AG04449 (cell line): Measurements from ENCODE around the gene CRHR2.

Experiments
- CTCF ChIA-PET: fragments of 350-600 bp; formaldehyde crosslinking; extraction: SDS; loops from one replicate; lab custom pipeline; 2021; ENCODE audit warnings: antibody characterized with exemption; lab: Yijun Ruan, JAX
- POLR2A ChIA-PET: fragments of 400-600, 350-600 bp; formaldehyde crosslinking; extraction: SDS; loops from one replicate; lab custom pipeline; 2020; ENCODE audit warnings: antibody characterized with exemption, inconsistent platforms; lab: Yijun Ruan, JAX
- DNase-seq: peaks from one replicate; pipeline ENCODE4 v3.0.0-alpha.2; 2010; ENCODE audit warnings: low read depth, low spot score
- H3K4me3 ChIP-seq: 2 replicates; pipeline ENCODE4 v1.5.1; 2011; ENCODE audit warnings: low read depth, mild to moderate bottlenecking, control low read depth, low read length
- TF ChIP-seq, protein P1 (sequence below): IDR thresholded peaks from one replicate; pipeline ENCODE4 v1.5.1; 2011; ENCODE audit warnings: mild to moderate bottlenecking, moderate library complexity, low read length, control low read depth, inconsistent platforms; ENCODE audit not compliant: insufficient read depth; ENCODE audit errors: missing control alignments

The CRHR2 gene

DNA sequence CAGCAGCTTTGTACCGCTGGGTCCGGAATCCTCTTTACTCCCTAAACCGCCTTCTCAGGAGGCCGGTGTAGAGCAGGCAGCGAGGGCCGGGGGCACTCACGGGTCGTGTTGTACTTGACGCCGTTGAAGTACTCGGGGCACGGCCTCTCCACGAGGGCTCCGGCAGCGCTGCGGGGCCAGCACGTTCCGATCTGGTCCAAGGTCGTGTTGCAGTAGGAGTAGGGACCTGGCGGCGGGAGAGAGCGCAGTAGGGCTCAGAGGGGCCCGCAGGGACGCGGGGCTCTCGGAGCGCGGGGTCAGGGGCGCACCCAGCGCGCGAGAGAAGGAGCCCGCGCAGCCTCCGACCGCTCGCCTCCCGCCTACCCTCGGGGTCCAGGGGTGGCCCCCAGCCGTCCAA, 443 bp downstream of the CRHR2 start:
- ChIA-PET POLR2A (no interaction called here), CTCF (interaction anchor here (0.7 kb wide), 1 partner anchor 58 kb away, joined by 3 read pairs; no protein-coding TSS in a partner anchor)
- DNase-seq: no peak
- TF ChIP-seq, protein P1, sequence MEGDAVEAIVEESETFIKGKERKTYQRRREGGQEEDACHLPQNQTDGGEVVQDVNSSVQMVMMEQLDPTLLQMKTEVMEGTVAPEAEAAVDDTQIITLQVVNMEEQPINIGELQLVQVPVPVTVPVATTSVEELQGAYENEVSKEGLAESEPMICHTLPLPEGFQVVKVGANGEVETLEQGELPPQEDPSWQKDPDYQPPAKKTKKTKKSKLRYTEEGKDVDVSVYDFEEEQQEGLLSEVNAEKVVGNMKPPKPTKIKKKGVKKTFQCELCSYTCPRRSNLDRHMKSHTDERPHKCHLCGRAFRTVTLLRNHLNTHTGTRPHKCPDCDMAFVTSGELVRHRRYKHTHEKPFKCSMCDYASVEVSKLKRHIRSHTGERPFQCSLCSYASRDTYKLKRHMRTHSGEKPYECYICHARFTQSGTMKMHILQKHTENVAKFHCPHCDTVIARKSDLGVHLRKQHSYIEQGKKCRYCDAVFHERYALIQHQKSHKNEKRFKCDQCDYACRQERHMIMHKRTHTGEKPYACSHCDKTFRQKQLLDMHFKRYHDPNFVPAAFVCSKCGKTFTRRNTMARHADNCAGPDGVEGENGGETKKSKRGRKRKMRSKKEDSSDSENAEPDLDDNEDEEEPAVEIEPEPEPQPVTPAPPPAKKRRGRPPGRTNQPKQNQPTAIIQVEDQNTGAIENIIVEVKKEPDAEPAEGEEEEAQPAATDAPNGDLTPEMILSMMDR: no peak
- no peak overlapping the region for H3K4me3 ChIP-seq

DNA sequence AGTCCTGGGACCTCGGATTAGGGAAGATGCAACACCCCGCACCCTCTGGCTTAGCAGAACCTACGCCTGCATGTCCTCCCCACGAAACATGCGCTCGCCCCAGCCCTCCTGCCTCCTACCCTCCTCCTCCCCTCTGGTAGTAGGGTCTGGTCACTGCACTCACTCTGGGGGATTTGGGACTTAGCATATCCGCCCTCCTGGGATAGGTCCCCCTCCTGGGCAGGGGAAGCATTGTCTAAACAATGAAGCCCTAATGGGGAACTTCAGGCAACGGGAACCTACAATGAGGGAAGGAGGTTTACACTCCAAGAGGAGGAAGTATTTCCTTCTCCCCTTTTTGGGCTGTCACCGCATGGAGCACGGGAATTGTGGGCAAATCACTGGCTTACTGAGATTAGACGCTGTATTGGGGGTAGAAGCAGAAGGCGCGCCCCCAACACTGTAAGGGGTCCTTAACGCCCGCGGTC, 892 bp downstream of the CRHR2 start:
- ChIA-PET CTCF (interaction anchor here (0.7 kb wide), 1 partner anchor 59 kb away, joined by 3 read pairs; no protein-coding TSS in a partner anchor), POLR2A (no interaction called here)
- TF ChIP-seq, protein P1: no peak
- H3K4me3 ChIP-seq: no peak overlapping the region
- no peak for DNase-seq

DNA sequence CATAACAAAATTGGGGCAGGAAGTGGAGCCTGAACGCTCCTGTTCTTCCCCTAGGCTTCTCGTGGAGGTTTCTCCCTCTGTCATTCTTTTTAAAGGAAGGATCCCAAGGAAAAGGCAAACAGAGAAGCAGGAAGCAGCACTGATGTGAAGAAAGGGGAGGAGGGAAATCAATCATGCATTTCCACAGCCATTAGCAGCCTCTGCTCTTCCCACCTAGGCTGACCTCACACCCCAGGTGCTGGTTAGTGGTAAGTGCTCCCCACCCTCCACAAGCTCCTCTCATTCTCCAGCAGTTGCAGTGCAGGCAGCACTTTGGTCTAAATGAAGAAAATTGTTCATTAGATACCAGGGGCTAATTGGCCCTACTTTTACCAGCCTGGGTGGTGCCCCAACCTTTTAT, 2.6 kb downstream of the CRHR2 start:
- ChIA-PET CTCF (interaction anchor here (1.1 kb wide), 1 partner anchor 61 kb away, joined by 3 read pairs; no protein-coding TSS in a partner anchor), POLR2A (no interaction called here)
- DNase-seq: no peak

DNA sequence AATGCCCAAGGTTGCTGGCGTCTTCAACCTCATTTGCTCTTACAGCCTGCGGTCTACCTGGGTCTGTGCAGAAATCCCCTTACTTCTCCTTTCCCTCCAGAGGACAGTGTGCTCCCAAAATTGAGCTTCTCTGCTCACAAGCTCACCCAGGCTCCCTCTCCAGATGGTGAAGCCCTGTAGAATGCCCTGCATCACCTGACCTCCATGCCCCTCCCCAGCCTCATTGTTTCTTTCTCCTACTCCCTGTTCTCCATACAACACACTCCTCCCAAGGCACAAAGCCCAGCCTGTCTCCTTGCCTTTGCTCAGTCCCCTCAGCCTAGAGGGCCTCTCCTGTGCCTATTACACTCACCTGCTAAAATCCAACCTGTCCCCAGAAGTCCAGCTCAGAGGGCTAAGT, 3.5 kb downstream of the CRHR2 start:
- H3K4me3 ChIP-seq: no peak overlapping the region
- CTCF ChIA-PET: interaction anchor here (1.1 kb wide), 1 partner anchor 62 kb away, joined by 3 read pairs; no protein-coding TSS in a partner anchor
- DNase-seq: no peak
- POLR2A ChIA-PET: no interaction called here
- TF ChIP-seq, protein P1: no peak

More for the DNA sequence above, 2.6 kb downstream of the CRHR2 start:
- no peak overlapping the region for H3K4me3 ChIP-seq
- TF ChIP-seq, protein P1: no peak

DNA sequence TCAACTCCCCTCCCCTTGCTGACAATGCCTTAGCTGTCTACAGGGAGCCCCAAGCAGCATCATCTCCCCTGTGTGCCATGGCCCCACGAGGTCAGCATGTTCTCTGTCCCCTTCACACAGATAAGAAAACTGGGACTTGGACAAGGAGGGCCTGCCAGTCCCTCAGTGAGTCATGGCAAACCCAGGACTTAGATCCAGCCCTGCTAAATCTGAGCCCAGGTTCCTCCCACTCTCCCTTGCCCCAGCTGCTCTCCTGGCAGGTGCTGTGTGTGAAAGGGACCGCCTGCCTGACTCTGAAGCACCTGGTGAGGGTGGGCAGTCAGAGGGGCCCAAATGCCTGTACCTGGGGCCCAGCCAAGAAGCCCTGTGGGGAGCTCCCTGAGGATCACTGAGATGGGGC, 7.4 kb downstream of the CRHR2 start:
- H3K4me3 ChIP-seq: no peak overlapping the region
- POLR2A ChIA-PET: interaction anchor here (0.6 kb wide), 1 partner anchor 61 kb away, joined by 3 read pairs; no protein-coding TSS in a partner anchor
- TF ChIP-seq, protein P1: no peak
- no peak for DNase-seq
- CTCF ChIA-PET: interaction anchor here (1.0 kb wide), 1 partner anchor 10 kb away, joined by 3 read pairs; no protein-coding TSS in a partner anchor

DNA sequence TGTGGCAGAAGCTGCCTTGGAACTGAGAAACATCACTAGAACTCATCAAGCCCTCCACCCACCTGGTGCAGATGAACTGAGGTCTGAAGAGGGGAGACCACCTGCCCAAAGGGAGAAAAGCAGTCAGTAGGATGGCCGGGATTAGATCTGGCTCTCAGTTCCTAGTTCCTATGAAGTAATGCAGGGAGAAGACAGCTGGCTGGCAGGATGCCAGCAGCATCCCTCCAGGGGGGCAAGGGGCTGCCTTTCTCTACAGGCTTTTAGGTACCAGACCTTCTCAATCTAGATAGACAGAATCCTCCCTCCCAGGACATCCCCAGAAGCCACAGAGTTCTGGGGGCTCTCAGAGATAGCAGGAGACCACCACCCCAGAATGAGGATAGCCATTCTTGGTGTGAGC, 7.8 kb downstream of the CRHR2 start:
- H3K4me3 ChIP-seq: no peak overlapping the region
- DNase-seq: no peak
- CTCF ChIA-PET: no interaction called here
- POLR2A ChIA-PET: interaction anchor here (0.6 kb wide), 1 partner anchor 61 kb away, joined by 3 read pairs; no protein-coding TSS in a partner anchor
- TF ChIP-seq, protein P1: no peak
